Activated naive CD8-positive, alpha-beta T cell (primary cell): ENCODE data around the gene TMEM255B.
"Not testable (repeated sequence)": the region's sequence is repeated elsewhere in the genome, so short reads cannot be mapped to it uniquely, and the experiment has no call there.

Source experiments
- H3K27ac Mint-ChIP-seq: one replicate; pipeline ENCODE4 v1.8.0; 2021; ENCODE audit warnings: mixed read lengths
- H3K27me3 Mint-ChIP-seq: one replicate; pipeline ENCODE4 v1.8.0; 2021; ENCODE audit warnings: mixed read lengths
- H3K36me3 Mint-ChIP-seq: one replicate; pipeline ENCODE4 v1.8.0; 2021; ENCODE audit warnings: mixed read lengths
- H3K4me1 Mint-ChIP-seq: one replicate; pipeline ENCODE4 v1.8.0; 2021; ENCODE audit warnings: low read depth, mixed read lengths
- H3K4me3 Mint-ChIP-seq: one replicate; pipeline ENCODE4 v1.8.0; 2021; ENCODE audit warnings: mild to moderate bottlenecking, mixed read lengths
- H3K9me3 Mint-ChIP-seq: one replicate; pipeline ENCODE4 v1.8.0; 2021; ENCODE audit warnings: low read depth, mixed read lengths

Gene TMEM255B

GRCh38 chr13:113821847-113822246 lies 62.8 kb downstream of the TMEM255B start:
- H3K27ac Mint-ChIP-seq = no peak overlapping the region
- no peaks in the 10 kb centered on the region for H3K9me3 Mint-ChIP-seq
- H3K4me1 Mint-ChIP-seq = peaks cover 4% of the 10 kb centered on the region
- peaks cover 3% of the 10 kb centered on the region for H3K36me3 Mint-ChIP-seq
- no peaks in the 10 kb centered on the region for H3K27me3 Mint-ChIP-seq
- no peak overlapping the region for H3K4me3 Mint-ChIP-seq

DNA sequence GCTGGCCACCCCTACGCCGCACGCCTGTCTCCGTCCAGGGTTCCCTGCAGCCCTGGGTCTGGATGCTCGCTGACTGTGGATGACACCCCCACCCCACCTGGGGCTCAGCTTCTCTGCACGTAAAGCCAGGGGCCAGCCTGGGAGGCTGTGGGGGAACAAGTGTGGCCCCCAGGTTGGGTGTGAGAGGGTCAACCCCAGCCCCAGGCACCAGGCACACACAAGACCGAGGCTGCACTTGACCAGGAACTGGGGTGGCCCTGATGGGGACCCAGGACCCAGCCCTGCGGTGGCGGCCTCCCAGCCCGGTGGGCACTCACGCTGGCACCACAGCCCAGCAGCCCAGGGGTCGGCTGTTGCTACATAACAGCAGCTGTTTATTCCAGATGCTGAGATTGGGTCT lies 63.2 kb downstream of the TMEM255B start:
- Mint-ChIP-seq H3K4me3 (no peak overlapping the region), H3K4me1 (peaks cover 2% of the 10 kb centered on the region), H3K27ac (no peak overlapping the region), H3K9me3 (no peaks in the 10 kb centered on the region), H3K27me3 (no peaks in the 10 kb centered on the region), H3K36me3 (peaks cover 3% of the 10 kb centered on the region)

- peaks cover 3% of the 10 kb centered on the region for H3K36me3 Mint-ChIP-seq
- H3K27me3 Mint-ChIP-seq = no peaks in the 10 kb centered on the region
- no peak overlapping the region for H3K27ac Mint-ChIP-seq
- no peak overlapping the region for H3K4me3 Mint-ChIP-seq
- H3K4me1 Mint-ChIP-seq = no peaks in the 10 kb centered on the region
- H3K9me3 Mint-ChIP-seq = no peaks in the 10 kb centered on the region
Observed at GRCh38 chr13:113822956-113823744, 64.1 kb downstream of the TMEM255B start.

- no peaks in the 10 kb centered on the region for H3K9me3 Mint-ChIP-seq
- no peaks in the 10 kb centered on the region for H3K27me3 Mint-ChIP-seq
- H3K4me1 Mint-ChIP-seq = no peaks in the 10 kb centered on the region
- H3K4me3 Mint-ChIP-seq = no peak overlapping the region
- no peak overlapping the region for H3K27ac Mint-ChIP-seq
- H3K36me3 Mint-ChIP-seq = peaks cover 3% of the 10 kb centered on the region
Observed at GRCh38 chr13:113823771-113824170, 64.7 kb downstream of the TMEM255B start.

GRCh38 chr13:113825841-113826240 lies 66.8 kb downstream of the TMEM255B start:
- Mint-ChIP-seq H3K4me1 (no peaks in the 10 kb centered on the region), H3K36me3 (peaks cover 3% of the 10 kb centered on the region), H3K9me3 (no peaks in the 10 kb centered on the region), H3K4me3 (no peak overlapping the region), H3K27ac (no peak overlapping the region), H3K27me3 (no peaks in the 10 kb centered on the region)

DNA sequence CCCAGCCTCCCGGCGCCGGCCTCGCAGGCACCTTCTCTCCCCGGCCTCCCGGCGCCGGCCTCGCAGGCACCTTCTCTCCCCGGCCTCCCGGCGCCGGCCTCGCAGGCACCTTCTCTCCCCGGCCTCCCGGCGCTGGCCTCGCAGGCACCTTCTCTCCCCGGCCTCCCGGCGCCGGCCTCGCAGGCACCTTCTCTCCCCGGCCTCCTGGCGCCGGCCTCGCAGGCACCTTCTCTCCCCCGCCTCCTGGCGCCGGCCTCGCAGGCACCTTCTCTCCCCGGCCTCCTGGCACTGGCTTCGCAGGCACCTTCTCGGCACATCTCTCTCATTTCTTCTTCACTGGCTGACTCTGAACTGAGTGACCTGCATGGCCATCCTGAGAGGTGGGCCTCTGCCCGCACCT lies 67.4 kb downstream of the TMEM255B start:
- H3K27ac Mint-ChIP-seq, H3K4me3 Mint-ChIP-seq, H3K27me3 Mint-ChIP-seq, H3K4me1 Mint-ChIP-seq, H3K36me3 Mint-ChIP-seq, H3K9me3 Mint-ChIP-seq: not testable (repeated sequence)

DNA sequence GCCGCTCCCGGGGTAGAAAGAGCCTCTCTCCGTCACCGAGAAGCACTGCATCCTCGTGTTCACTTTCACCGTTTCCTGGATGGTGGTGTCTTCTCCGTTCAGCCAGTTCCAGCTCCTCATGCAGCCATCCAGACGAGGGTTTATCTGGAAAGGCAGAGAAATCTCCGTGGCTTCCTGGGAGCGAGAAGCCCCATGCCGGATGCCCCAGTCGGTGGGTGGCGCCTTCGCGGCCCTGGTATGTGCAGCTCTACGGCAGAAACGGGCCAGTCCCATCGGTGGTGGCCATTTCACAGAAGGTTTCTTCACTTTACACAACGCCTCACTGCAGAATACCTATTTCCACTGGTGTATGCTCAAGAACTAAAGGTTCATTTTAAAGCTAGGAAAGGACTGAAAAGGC lies 68.0 kb downstream of the TMEM255B start:
- H3K9me3 Mint-ChIP-seq = no peaks in the 10 kb centered on the region
- H3K27ac Mint-ChIP-seq = no peak overlapping the region
- no peak overlapping the region for H3K4me3 Mint-ChIP-seq
- no peaks in the 10 kb centered on the region for H3K4me1 Mint-ChIP-seq
- H3K36me3 Mint-ChIP-seq = peaks cover 3% of the 10 kb centered on the region
- no peaks in the 10 kb centered on the region for H3K27me3 Mint-ChIP-seq

GRCh38 chr13:113828282-113828825 lies 69.3 kb downstream of the TMEM255B start:
- H3K4me3 Mint-ChIP-seq = no peak overlapping the region
- H3K27ac Mint-ChIP-seq = no peak overlapping the region
- H3K4me1 Mint-ChIP-seq = no peaks in the 10 kb centered on the region
- peaks cover 3% of the 10 kb centered on the region for H3K36me3 Mint-ChIP-seq
- no peaks in the 10 kb centered on the region for H3K27me3 Mint-ChIP-seq
- H3K9me3 Mint-ChIP-seq = no peaks in the 10 kb centered on the region

DNA sequence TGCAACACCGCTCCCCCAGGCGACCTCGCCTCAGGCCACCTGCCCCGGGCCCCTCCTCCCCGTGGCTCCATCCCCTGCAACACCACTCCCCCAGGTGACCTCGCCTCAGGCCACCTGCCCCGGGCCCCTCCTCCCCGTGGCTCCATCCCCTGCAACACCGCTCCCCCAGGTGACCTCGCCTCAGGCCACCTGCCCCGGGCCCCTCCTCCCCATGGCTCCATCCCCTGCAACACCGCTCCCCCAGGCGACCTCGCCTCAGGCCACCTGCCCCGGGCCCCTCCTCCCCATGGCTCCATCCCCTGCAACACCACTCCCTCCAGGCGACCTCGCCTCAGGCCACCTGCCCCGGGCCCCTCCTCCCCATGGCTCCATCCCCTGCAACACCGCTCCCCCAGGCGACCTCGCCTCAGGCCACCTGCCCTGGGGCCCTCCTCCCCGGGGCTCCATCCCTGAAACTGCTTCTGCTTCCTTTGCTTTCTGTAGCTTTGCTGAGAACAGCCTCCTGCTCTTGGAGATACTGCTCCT lies 71.5 kb downstream of the TMEM255B start:
- H3K27ac Mint-ChIP-seq, H3K27me3 Mint-ChIP-seq, H3K36me3 Mint-ChIP-seq, H3K4me3 Mint-ChIP-seq, H3K4me1 Mint-ChIP-seq, H3K9me3 Mint-ChIP-seq: not testable (repeated sequence)

DNA sequence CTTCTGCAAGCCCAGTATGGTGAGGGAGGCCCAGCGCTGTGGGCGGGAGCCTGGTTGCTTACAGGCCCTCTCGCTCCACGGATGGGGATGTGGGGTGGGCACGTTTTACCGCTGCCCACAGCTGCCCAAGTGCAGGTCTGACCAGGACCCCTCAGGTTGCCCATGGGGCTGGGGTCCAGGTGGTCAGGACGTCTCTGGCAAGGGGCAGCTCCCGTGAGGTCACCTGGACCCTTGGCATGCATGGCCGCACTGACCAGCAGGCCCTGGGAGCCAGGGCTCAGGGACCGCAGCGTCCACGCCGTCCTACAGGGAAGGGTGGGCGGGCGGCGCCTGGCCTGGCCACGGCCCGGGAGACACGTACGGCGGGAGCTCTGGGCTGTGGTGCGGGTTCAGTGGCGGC lies 72.0 kb downstream of the TMEM255B start:
- no peak overlapping the region for H3K4me3 Mint-ChIP-seq
- no peaks in the 10 kb centered on the region for H3K27me3 Mint-ChIP-seq
- H3K4me1 Mint-ChIP-seq = peaks cover 1% of the 10 kb centered on the region
- H3K36me3 Mint-ChIP-seq = no peaks in the 10 kb centered on the region
- H3K9me3 Mint-ChIP-seq = no peaks in the 10 kb centered on the region
- H3K27ac Mint-ChIP-seq = no peak overlapping the region

DNA sequence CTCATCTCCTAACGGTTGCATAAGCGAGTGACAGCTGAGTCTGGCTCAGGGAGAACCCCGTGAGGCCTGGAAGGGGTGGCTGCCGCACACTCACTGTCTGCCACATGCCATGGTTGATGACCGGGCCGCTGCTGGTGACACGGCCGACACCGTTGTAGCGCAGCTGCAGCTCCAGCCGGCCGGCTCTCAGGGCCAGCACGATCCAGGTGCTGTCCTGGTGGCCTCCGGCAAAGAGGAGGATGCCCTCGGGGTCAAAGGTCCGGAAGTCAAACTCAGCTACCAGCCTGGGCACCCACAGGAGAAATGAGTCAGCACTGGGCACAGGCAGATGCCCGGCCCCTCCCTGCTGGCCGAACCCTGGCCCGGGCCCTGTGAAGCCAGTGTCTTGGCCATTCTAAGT lies 73.2 kb downstream of the TMEM255B start:
- no peak overlapping the region for H3K27ac Mint-ChIP-seq
- no peaks in the 10 kb centered on the region for H3K27me3 Mint-ChIP-seq
- no peak overlapping the region for H3K4me3 Mint-ChIP-seq
- no peaks in the 10 kb centered on the region for H3K36me3 Mint-ChIP-seq
- H3K9me3 Mint-ChIP-seq = no peaks in the 10 kb centered on the region
- peaks cover 1% of the 10 kb centered on the region for H3K4me1 Mint-ChIP-seq

DNA sequence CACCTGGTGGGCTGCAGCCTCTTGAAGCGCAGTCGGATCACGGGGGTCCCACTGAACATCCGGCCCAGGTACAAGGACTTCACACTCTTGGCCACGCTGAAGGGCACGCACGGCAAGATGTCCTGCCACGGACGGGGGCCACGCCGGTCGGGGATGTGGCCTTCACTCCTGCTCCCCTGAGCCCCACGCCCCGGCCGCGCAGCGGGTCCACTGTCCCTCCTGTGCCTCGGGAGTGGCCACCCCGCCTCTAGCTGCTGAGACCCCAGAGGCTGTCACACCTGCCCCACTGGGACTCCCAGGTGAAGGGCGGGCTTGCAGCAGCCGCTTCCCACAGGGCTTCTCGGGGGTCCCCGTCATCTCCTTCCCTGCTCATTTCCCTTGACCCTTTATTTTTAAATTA lies 73.6 kb downstream of the TMEM255B start:
- no peaks in the 10 kb centered on the region for H3K27me3 Mint-ChIP-seq
- H3K27ac Mint-ChIP-seq = no peak overlapping the region
- no peaks in the 10 kb centered on the region for H3K9me3 Mint-ChIP-seq
- no peaks in the 10 kb centered on the region for H3K36me3 Mint-ChIP-seq
- H3K4me3 Mint-ChIP-seq = no peak overlapping the region
- H3K4me1 Mint-ChIP-seq = peaks cover 1% of the 10 kb centered on the region

GRCh38 chr13:113833111-113833830 lies 74.2 kb downstream of the TMEM255B start:
- no peaks in the 10 kb centered on the region for H3K27me3 Mint-ChIP-seq
- no peaks in the 10 kb centered on the region for H3K36me3 Mint-ChIP-seq
- no peaks in the 10 kb centered on the region for H3K9me3 Mint-ChIP-seq
- peaks cover 1% of the 10 kb centered on the region for H3K4me1 Mint-ChIP-seq
- no peak overlapping the region for H3K27ac Mint-ChIP-seq
- H3K4me3 Mint-ChIP-seq = no peak overlapping the region

DNA sequence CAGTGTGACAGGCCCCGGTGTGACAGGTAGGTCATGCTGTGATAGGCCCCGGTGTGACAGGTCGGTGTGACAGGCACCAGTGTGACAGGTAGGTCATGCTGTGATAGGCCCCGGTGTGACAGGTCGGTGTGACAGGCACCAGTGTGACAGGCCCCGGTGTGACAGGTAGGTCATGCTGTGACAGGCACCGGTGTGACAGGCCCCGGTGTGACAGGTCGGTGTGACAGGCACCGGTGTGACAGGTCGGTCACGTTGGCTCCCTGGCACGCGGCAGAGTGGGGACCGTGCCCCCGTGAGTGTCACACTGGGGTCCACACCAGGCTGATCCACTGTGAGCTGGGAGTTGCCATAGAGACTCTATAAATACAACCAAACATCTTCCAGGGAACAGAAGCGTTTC lies 75.0 kb downstream of the TMEM255B start:
- not testable (repeated sequence) for H3K27me3 Mint-ChIP-seq

DNA sequence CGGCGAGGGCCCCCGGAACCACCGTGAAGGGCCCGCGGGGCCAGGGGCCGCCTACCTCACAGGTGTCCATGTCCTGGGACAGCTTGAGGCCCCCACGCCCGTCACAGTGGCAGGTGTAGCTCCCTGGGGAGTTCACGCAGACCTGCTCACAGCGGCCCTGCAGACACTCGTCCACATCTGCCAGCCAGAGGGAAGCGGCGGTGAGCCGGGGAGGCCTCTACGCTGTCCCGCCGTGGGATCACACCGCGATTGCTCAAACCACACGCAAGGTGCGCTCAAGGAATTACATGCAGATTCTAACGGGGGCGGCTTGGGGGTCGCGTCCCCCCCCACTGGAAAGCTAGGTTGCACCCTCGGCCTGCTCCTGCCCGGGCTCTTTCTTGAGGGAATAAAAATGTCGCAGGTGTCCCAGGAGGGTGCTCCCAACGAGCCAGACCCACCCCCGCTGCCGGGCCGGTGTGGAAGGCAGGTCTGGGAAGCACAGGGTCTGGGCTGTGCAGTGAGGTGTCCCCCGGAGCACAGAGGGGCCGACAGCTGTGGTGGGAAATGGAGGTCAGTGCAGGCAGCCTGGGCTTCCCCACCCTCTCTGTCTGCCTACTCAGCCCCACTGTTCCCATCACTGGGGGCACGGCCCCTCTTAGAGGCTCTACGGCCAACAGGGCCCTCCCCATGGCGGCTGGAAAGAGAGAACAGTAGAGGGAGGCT lies 75.6 kb downstream of the TMEM255B start:
- Mint-ChIP-seq H3K27me3 (no peaks in the 10 kb centered on the region), H3K9me3 (no peaks in the 10 kb centered on the region), H3K4me1 (peaks cover 1% of the 10 kb centered on the region), H3K36me3 (no peaks in the 10 kb centered on the region), H3K27ac (no peak overlapping the region), H3K4me3 (no peak overlapping the region)

More for the DNA sequence above, 75.0 kb downstream of the TMEM255B start:
- H3K27ac Mint-ChIP-seq, H3K9me3 Mint-ChIP-seq, H3K4me1 Mint-ChIP-seq, H3K36me3 Mint-ChIP-seq, H3K4me3 Mint-ChIP-seq: not testable (repeated sequence)
